HepG2 (cell line): ENCODE measurements around the gene INTS1.

ENCODE experiments used
- ATF4 ChIP-seq, 2 experiments: fragments of 450-650 bp in 1 of 2; sonication (generic) in 1 of 2; formaldehyde crosslinking; IDR thresholded peaks; 2 replicates each; pipeline versions ENCODE4 v1.5.0 to v1.8.0; 2020 to 2022; ENCODE audit warnings: mild to moderate bottlenecking in 1 of 2, missing genetic modification reagents in 1 of 2
- CTCF ChIP-seq: sonication (generic); formaldehyde crosslinking; IDR thresholded peaks from 2 replicates; pipeline ENCODE4 v1.5.0; 2020; ENCODE audit warnings: mild to moderate bottlenecking, missing genetic modification reagents, moderate library complexity
- SOX6 ChIP-seq, 2 experiments: fragments of 450-650 bp in 1 of 2; sonication (generic) in 1 of 2; formaldehyde crosslinking in 1 of 2; IDR thresholded peaks; 2 replicates each; pipeline versions ENCODE4 v1.4.0 to v1.6.1; 2017 to 2020; ENCODE audit warnings: antibody characterized with exemption in 1 of 2, mild to moderate bottlenecking in 1 of 2, missing genetic modification reagents in 1 of 2
- SP5 ChIP-seq: IDR thresholded peaks from 2 replicates; pipeline ENCODE4 v1.6.1; 2016; ENCODE audit warnings: low read depth, borderline replicate concordance
- ZFP36 ChIP-seq: fragments of 150-350 bp; IDR thresholded peaks from 2 replicates; pipeline ENCODE4 v1.6.1; 2018; ENCODE audit warnings: borderline replicate concordance, low read length, low read depth; ENCODE audit not compliant: partially characterized antibody
- ZNF256 ChIP-seq: sonication (generic); formaldehyde crosslinking; conservative IDR thresholded peaks from 2 replicates; pipeline ENCODE4 v1.4.0; 2020; ENCODE audit warnings: missing genetic modification reagents
- ZNF274 ChIP-seq: sonication (generic); formaldehyde crosslinking; IDR thresholded peaks from 2 replicates; pipeline ENCODE4 v1.5.1; 2020; ENCODE audit warnings: mild to moderate bottlenecking, missing genetic modification reagents
- ZNF773 ChIP-seq: sonication (generic); formaldehyde crosslinking; IDR thresholded peaks from 2 replicates; pipeline ENCODE4 v1.4.0; 2020; ENCODE audit warnings: missing genetic modification reagents, borderline replicate concordance
- ZNF792 ChIP-seq: IDR thresholded peaks from 2 replicates; pipeline ENCODE4 v1.6.1; 2016

- TF ChIP-seq SOX6 (IDR thresholded peaks at IDR 0.05): no peak
- no peak for TF ChIP-seq SOX6 (CRISPR knock-in tag; IDR thresholded peaks at IDR 0.05)
- no peak for TF ChIP-seq CTCF
- no peak for TF ChIP-seq ZNF274 (CRISPR knock-in tag)
- no peak for TF ChIP-seq SP5 (CRISPR knock-in tag)
- no peak for TF ChIP-seq ZFP36
- no peak for TF ChIP-seq ZNF773 (CRISPR knock-in tag)
- TF ChIP-seq ZNF792: no peak
- TF ChIP-seq ZNF256 (CRISPR knock-in tag): no peak
- no peak for TF ChIP-seq ATF4 (CRISPR knock-in tag; IDR thresholded peaks at IDR 0.05)
These were observed 12.5 kb upstream of the INTS1 start for GRCh38 chr7:1516586-1517251.
